Neural progenitor cell (in vitro differentiated cells): Measurements from ENCODE around the gene GABRD. TPM values are rescaled to one million over a fixed set of nuclear protein-coding genes. Genes with fewer than 3 reads are reported as not detected.

Experiments
- DNase-seq: peaks from one replicate; pipeline ENCODE4 v3.0.0-alpha.2; 2016; ENCODE audit warnings: low spot score
- H2AFZ ChIP-seq: fragments of 200-600 bp; sonication (generic); replicated peaks from 2 replicates; pipeline ENCODE4 v1.6.1; 2016; ENCODE audit warnings: antibody characterized with exemption
- H3F3A ChIP-seq: fragments of 200-600 bp; sonication (generic); 2 replicates; pipeline ENCODE4 v1.6.1; 2016; ENCODE audit warnings: antibody characterized with exemption, low read depth
- H3K27ac ChIP-seq: fragments of 200-600 bp; sonication (generic); 2 replicates; pipeline ENCODE4 v1.5.1; 2016; ENCODE audit warnings: mild to moderate bottlenecking
- H3K27me3 ChIP-seq: fragments of 200-600 bp; sonication (generic); 2 replicates; pipeline ENCODE4 v1.6.1; 2016; ENCODE audit warnings: mild to moderate bottlenecking, moderate library complexity
- H3K36me3 ChIP-seq: fragments of 200-600 bp; sonication (generic); 2 replicates; pipeline ENCODE4 v1.5.1; 2016
- H3K4me1 ChIP-seq: fragments of 200-600 bp; sonication (generic); 2 replicates; pipeline ENCODE4 v1.6.1; 2016; ENCODE audit warnings: mixed run types
- H3K4me2 ChIP-seq: fragments of 200-600 bp; sonication (generic); 2 replicates; pipeline ENCODE4 v1.6.1; 2016
- H3K4me3 ChIP-seq: fragments of 200-600 bp; sonication (generic); 2 replicates; pipeline ENCODE4 v1.5.1; 2016
- H3K79me2 ChIP-seq: fragments of 200-600 bp; sonication (generic); 2 replicates; pipeline ENCODE4 v1.6.1; 2016; ENCODE audit warnings: low read depth
- H3K9ac ChIP-seq: fragments of 200-600 bp; sonication (generic); 2 replicates; pipeline ENCODE4 v1.6.1; 2016
- H3K9me3 ChIP-seq: fragments of 200-600 bp; sonication (generic); 2 replicates; pipeline ENCODE4 v1.5.1; 2016; ENCODE audit warnings: low read depth
- H4K20me1 ChIP-seq: fragments of 200-600 bp; sonication (generic); 2 replicates; pipeline ENCODE4 v1.6.1; 2016; ENCODE audit warnings: low read depth
- H3K27ac Mint-ChIP-seq: 3 replicates; pipeline ENCODE4 v1.8.0; 2021; ENCODE audit warnings: mixed read lengths
- H3K27me3 Mint-ChIP-seq: 2 replicates; pipeline ENCODE4 v1.8.0; 2022; ENCODE audit warnings: low read depth, mild to moderate bottlenecking, inconsistent platforms, moderate library complexity, mixed read lengths; ENCODE audit not compliant: insufficient read depth
- H3K36me3 Mint-ChIP-seq: 3 replicates; pipeline ENCODE4 v1.8.0; 2021; ENCODE audit warnings: mixed read lengths
- H3K4me1 Mint-ChIP-seq: 3 replicates; pipeline ENCODE4 v1.8.0; 2021; ENCODE audit warnings: mixed read lengths
- H3K4me3 Mint-ChIP-seq: 3 replicates; pipeline ENCODE4 v1.8.0; 2021; ENCODE audit warnings: mild to moderate bottlenecking, moderate library complexity, mixed read lengths
- H3K9me3 Mint-ChIP-seq: 3 replicates; pipeline ENCODE4 v1.8.0; 2020; ENCODE audit warnings: mixed read lengths
- CTCF ChIP-seq: fragments of 200-600 bp; sonication (generic); IDR thresholded peaks from 2 replicates; pipeline ENCODE4 v1.5.1; 2017; ENCODE audit warnings: antibody characterized with exemption, mild to moderate bottlenecking
- EZH2 ChIP-seq: fragments of 200-600 bp; sonication (generic); IDR thresholded peaks from 2 replicates; pipeline ENCODE4 v1.6.1; 2017; ENCODE audit warnings: antibody characterized with exemption, mild to moderate bottlenecking, moderate library complexity
- EZH2phosphoT487 ChIP-seq: fragments of 200-600 bp; sonication (generic); IDR thresholded peaks from 2 replicates; pipeline ENCODE4 v1.6.1; 2017; ENCODE audit warnings: antibody characterized with exemption
- total RNA-seq: library from RNA; depleted of rRNA; stranded (reverse); fragments of >200 nt; gene quantifications from 2 replicates; pipeline ENCODE4 v1.2.3, GENCODE V29; 2015; ENCODE audit warnings: low replicate concordance

GABRD gene
- total RNA-seq, 1 donor from 2014 or later: 0.45 TPM

- H3K27me3 ChIP-seq: no peaks in the 10 kb centered on the region
- no peak for DNase-seq
- H3F3A ChIP-seq: no peaks in the 10 kb centered on the region
- H3K4me2 ChIP-seq: no peak overlapping the region
- H3K9me3 ChIP-seq: peaks cover 6% of the 10 kb centered on the region
- H3K9me3 Mint-ChIP-seq: peaks cover 39% of the 10 kb centered on the region
- no peaks in the 10 kb centered on the region for H3K36me3 ChIP-seq
- TF ChIP-seq CTCF (no peak), EZH2phosphoT487 (no peak), EZH2 (no peak)
- peaks cover 22% of the 10 kb centered on the region for H4K20me1 ChIP-seq
- peaks cover 32% of the 10 kb centered on the region for H3K79me2 ChIP-seq
- no peak overlapping the region for H3K4me3 ChIP-seq
- peak overlapping the region; percentile 33 for H3K27ac Mint-ChIP-seq
- H3K27me3 Mint-ChIP-seq: peaks cover 13% of the 10 kb centered on the region
- H2AFZ ChIP-seq: no peak overlapping the region
- peaks cover 20% of the 10 kb centered on the region for H3K36me3 Mint-ChIP-seq
- H3K4me3 Mint-ChIP-seq: peak overlapping the region; percentile 57
- peaks cover 24% of the 10 kb centered on the region for H3K4me1 Mint-ChIP-seq
- H3K4me1 ChIP-seq: peaks cover 28% of the 10 kb centered on the region
- no peak overlapping the region for H3K9ac ChIP-seq
- no peak overlapping the region for H3K27ac ChIP-seq
These were observed 57.7 kb downstream of the GABRD start for GRCh38 chr1:2076826-2077225.

DNA sequence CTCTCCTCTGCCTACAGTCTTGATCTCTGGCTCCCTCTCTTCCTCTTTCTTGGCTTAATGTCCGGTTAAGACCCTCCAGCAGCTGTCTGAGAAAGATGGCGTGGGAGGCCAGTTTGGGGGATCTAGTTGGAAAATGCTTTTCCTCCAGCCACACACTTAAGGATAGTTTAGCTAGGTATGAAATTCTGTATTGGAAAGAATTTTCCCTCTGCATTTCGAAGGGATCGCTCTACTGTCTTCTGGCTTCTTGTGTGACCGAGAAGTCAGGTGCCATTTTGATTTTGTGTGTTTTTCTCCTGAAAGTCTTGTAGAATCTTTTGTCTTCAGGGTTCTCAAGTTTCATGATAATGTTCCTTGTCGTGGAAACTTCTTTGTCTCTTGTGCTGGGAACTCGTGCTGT, 59.0 kb downstream of the GABRD start:
- H3K27me3 Mint-ChIP-seq: peaks cover 11% of the 10 kb centered on the region
- Histone ChIP-seq H3K4me2 (no peak overlapping the region), H3K9ac (no peak overlapping the region), H4K20me1 (peaks cover 9% of the 10 kb centered on the region), H3K4me3 (no peak overlapping the region), H3K79me2 (peaks cover 32% of the 10 kb centered on the region), H3K9me3 (peaks cover 6% of the 10 kb centered on the region), H3K4me1 (peaks cover 19% of the 10 kb centered on the region), H3K36me3 (no peaks in the 10 kb centered on the region), H3F3A (no peaks in the 10 kb centered on the region), H3K27me3 (no peaks in the 10 kb centered on the region), H2AFZ (no peak overlapping the region), H3K27ac (no peak overlapping the region)
- TF ChIP-seq EZH2phosphoT487: no peak
- TF ChIP-seq EZH2: no peak
- no peak for TF ChIP-seq CTCF
- no peak for DNase-seq
- H3K27ac Mint-ChIP-seq: no peak overlapping the region
- peaks cover 45% of the 10 kb centered on the region for H3K9me3 Mint-ChIP-seq
- peaks cover 17% of the 10 kb centered on the region for H3K4me1 Mint-ChIP-seq
- no peak overlapping the region for H3K4me3 Mint-ChIP-seq
- peaks cover 20% of the 10 kb centered on the region for H3K36me3 Mint-ChIP-seq

- DNase-seq: no peak
- H3K36me3 ChIP-seq: no peaks in the 10 kb centered on the region
- H3K79me2 ChIP-seq: peaks cover 24% of the 10 kb centered on the region
- peaks cover 9% of the 10 kb centered on the region for H3K4me1 Mint-ChIP-seq
- H3K27me3 Mint-ChIP-seq: peaks cover 12% of the 10 kb centered on the region
- no peak overlapping the region for H2AFZ ChIP-seq
- no peak overlapping the region for H3K27ac ChIP-seq
- H3K4me3 Mint-ChIP-seq: no peak overlapping the region
- peaks cover 47% of the 10 kb centered on the region for H3K9me3 Mint-ChIP-seq
- peaks cover 6% of the 10 kb centered on the region for H3K9me3 ChIP-seq
- no peaks in the 10 kb centered on the region for H3F3A ChIP-seq
- no peak overlapping the region for H3K4me3 ChIP-seq
- TF ChIP-seq EZH2: no peak
- TF ChIP-seq EZH2phosphoT487: no peak
- no peak for TF ChIP-seq CTCF
- H3K9ac ChIP-seq: no peak overlapping the region
- no peak overlapping the region for H3K4me2 ChIP-seq
- no peaks in the 10 kb centered on the region for H3K27me3 ChIP-seq
- H4K20me1 ChIP-seq: peaks cover 4% of the 10 kb centered on the region
- H3K27ac Mint-ChIP-seq: no peak overlapping the region
- H3K4me1 ChIP-seq: peaks cover 8% of the 10 kb centered on the region
- H3K36me3 Mint-ChIP-seq: peaks cover 20% of the 10 kb centered on the region
These were observed 60.4 kb downstream of the GABRD start for GRCh38 chr1:2079396-2080085.
